Measurements from ENCODE around the gene ZNF280A.
"Not testable (repeated sequence)": the region's sequence is repeated elsewhere in the genome, so short reads cannot be mapped to it uniquely, and the experiment has no call there.

ZNF280A gene

DNA sequence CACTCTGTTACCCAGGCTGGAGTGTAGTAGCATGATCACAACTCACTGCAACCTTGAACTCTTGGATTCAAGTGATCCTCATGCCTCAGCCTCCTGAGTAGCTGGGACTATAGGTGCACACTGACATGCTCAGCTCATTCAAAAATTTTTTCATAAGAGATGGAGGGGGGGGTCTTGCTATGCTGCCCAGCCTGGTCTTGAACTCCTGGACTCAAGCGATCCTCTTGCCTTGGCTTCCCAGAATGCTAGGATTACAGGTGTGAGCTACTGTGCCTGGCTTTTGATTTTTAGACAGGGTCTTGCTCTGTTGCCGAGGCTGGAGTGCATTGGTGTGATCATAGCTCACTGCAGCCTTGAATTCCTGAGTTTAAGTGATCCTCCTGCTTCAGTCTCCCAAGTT is 25.0 kb upstream of the ZNF280A start:
- DNase-seq = no peak

DNA sequence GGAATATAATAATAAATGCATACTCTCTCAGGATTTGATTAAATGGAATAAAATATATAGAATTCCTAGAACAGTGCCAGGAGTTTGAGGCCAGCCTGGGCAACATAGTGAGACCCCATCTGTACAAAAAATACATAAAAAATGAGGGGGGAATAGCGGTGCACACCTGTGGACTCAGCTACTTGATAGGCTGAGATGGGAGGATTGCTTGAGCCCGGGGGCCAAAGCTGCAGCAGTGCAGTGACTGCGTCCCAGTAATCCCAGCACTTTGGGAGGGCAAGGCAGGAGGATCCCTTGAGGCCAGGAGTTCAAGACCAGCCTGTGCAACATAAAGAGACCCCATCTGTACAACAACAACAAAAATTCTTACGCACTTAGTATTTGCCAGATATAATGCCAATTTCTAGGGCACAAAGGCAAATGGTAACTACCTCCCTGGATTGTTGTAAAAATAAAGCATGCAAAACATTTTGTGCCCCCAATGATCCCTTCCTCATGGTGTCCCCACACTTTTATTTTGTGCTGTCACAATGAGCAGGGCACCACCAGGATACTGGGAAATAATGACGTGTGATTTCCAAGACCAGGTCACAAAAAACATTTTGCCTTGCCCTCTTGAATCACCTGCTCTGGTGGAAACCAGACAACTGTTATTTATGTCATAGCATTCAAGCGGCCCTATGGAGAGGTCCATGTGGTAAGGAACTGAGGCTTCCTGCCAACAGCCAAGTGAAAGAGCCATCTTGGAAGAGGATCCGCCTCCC is 18.3 kb upstream of the ZNF280A start:
- no peak for DNase-seq

DNA sequence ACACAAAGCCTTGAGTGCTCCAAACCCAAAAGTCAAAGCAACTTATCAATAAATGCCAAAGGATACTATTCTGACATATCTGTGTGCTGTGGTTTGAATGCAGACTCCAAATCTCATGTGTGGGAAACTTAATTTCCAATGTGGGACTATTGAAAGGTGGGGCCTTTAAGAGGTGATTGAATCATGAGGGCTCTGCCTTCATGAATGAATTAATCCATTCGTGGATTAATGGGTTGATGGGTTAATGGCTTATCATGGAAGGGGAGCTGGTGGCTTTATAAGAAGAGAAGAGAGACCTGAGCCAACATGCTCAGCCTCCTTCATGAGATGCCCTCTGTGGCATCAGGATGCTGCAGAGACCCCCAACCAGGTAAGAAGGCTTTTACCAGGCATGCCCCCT is 16.8 kb upstream of the ZNF280A start:
- DNase-seq = no peak

DNA sequence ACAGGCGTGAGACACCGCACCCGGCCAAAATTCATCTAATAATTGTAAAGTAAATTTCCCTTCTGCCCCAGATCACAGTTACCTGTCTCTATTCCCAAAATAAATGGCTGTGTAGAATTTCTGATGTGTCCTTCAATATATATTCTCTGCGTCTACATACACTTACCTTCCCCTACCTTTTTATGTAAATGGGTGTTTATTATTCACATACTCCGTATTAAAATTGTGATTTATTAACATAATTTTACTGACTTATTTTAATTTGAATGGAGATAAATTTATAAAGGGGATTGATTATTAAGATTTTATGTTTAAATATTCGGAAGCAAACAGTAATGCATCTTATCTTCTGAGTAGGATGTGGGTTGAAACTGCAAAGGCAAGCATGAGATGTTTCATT is 16.4 kb upstream of the ZNF280A start:
- no peak for DNase-seq

DNA sequence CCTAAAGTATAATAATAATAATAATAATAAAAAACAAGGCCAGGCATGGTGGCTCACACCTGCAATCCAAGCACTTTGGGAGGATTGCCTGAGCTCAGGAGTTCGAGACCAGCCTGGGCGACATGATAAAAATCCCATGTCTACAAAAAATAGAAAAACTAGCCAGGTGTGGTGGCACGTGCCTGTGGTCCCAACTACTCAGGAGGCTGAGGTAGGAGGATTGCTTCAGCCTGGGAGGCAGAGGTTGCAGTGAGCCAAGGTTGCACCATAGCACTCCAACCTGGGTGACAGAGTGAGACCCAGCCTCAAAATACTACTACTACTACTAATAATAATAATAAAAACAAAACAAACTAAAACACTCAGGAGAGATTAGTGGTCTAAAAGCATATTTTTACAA is 15.6 kb upstream of the ZNF280A start:
- no peak for DNase-seq

DNA sequence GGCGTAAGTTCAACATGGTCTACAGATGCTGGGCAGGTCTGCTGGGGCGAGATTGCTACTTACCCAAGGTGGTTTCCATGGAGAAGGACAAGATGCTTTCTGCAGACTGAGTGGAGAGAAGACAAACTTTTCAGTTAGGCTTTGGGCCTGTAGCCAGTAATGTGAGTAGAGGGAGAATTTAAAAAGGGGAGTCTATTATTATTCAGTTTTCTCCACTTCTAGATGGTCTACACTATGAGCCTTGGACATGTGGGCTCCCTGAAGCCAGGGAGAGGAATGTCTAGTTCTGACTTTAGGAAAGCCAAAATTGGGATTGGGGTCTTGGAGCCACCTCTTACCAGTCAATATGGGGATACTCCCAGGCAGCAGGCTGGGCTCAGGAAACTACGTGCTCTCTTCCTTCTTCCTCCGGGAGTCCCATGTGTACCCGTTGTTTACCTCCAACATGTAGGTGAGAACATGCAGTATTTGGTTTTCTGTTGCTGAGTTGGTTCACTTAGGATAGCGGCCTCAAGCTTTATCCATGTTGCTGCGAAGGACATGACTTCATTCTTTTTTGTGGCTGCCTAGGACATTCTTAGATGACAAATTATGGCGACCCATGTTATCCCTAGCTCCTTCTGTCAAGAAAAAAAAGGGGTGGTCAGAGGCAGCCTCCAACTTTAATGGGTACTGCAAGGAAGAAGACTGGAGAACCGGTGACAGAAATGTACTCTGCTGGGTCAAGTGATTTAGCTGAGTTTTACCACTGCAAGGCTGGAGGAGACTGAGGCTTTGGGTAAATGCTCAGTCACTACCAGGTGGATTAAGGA is 14.7 kb upstream of the ZNF280A start:
- no peak for DNase-seq

DNA sequence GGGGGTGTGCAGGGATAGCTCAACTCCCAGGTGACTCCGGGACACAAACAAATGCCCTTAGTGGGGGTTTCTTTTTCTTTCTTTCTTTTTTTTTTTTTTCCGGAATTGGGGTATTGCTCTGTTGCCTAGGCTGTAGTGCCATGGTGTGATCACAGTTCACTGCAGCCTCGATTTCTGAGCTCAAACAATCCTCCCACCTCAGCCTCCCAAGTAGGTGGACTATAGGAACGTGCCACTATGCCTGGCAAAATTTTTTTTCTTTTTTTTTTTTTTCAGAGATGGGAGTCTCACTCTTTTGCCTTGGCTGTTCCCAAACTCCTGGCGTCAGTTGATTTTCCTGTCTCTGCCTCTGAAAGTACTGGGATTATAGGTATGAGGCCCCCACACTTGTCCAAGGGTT is 13.8 kb upstream of the ZNF280A start:
- no peak for DNase-seq

DNA sequence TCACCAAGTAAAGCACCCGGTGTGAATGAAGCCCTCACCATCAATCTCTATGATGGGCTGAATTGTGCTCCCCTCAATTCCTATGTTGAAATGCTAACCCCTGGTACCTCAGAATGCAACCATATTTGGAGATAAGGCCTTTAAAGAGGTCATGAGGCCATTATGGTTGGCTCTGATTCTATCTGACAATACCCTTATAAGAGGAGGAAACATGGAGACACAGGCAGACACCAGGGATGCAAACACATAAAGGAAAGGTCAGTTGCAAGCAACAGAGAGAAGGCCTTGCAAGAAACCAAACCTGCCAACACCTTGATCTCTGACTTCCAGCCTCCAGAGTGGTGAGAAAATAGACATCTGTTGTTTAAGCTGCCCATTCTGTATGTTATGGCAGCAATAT is 13.3 kb upstream of the ZNF280A start:
- no peak for DNase-seq

DNA sequence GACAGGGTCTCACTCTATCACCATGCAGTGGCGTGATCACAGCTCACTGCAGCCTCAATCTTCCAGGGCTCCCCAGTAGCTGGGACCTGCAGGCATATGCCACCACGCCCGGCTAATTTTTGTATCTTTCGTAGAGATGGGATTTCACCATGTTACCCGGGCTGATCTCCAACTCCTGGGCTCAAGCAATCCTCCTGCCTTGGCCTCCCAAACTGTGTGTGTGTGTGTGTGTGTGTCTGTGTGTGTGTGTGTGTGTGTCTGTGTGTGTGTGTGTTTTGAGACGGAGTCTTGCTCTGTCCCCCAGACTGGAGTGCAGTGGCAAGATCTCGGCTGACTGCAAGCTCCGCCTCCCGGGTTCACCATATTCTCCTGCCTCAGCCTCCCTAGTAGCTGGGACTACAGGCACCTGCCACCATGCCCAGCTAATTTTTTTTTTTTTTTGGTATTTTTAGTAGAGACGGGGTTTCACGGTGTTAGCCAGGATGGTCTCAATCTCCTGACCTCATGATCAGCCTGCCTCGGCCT is 12.5 kb upstream of the ZNF280A start:
- not testable (repeated sequence) for DNase-seq

DNA sequence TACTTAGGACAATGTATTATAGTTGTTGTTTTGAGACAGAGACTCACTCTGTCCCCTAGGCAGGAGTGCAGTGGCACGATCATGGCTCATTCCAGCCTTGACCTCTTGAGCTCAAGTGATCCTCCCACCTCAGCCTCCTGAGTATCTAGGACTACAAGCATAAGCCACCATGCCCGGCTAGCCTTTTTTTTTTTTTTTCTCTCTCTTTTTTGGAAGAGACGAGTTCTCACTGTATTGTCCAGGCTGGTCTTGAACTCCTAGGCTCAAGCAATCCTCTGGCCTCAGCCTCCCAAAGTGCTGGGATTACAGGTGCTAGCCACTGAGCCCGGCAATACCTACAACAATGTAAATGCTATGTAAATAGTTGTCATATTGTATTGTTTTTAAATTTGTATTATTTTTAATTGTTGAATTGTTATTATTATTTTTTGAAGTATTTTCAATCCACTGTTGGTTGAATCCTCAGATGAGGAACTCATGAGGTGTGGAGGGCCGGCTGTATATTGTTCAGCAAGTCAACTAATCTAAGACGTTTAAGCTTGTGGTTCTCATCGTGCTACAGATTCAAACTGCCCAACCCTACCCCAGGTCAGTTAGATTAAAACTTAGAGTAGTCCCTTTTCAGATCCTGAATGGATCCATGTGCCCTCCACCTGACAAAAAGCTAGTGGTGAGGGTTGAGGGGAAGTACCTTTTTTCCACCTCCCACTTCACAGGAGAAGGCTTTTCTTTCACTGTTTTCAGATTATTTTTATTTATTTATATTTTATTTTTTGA is 11.9 kb upstream of the ZNF280A start:
- DNase-seq = no peak

DNA sequence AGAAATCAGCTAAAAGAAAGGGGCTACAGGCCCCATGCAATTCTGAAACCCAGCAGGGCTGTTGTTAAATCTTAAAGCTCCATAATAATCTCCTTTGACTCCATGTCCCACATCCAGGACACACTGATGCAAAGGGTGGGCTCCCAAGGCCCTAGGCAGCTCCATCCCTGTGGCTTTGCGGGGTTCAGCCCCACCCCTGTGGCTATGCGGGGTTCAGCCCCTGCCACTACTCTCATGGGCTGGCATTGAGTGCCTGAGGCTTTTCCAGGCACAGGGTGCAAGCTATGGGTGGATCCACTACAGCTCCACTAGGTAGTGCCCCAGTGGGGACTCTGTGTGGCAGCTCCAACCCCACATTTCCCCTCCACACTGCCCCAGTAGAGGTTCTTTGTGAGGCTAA is 8.7 kb upstream of the ZNF280A start:
- DNase-seq = no peak

DNA sequence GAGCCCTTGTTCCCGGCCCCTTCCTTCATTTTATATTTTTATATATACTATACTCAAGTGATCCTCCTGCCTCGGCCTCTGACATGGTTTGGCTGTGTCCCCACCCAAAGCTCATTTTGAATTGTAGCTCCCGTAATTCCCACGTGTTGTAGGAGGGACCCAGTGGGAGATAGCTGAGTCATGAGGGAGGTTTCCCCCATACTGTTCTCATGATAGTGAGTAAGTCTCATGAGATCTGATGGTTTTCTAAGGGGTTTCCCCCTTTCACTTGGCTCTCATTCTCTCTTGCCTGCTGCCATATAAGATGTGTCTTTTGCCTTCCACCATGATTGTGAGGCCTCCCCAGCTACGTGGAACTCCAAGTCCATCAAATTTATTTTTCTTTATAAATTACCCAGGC is 7.2 kb upstream of the ZNF280A start:
- peak; percentile 10 to 17 for DNase-seq

DNA sequence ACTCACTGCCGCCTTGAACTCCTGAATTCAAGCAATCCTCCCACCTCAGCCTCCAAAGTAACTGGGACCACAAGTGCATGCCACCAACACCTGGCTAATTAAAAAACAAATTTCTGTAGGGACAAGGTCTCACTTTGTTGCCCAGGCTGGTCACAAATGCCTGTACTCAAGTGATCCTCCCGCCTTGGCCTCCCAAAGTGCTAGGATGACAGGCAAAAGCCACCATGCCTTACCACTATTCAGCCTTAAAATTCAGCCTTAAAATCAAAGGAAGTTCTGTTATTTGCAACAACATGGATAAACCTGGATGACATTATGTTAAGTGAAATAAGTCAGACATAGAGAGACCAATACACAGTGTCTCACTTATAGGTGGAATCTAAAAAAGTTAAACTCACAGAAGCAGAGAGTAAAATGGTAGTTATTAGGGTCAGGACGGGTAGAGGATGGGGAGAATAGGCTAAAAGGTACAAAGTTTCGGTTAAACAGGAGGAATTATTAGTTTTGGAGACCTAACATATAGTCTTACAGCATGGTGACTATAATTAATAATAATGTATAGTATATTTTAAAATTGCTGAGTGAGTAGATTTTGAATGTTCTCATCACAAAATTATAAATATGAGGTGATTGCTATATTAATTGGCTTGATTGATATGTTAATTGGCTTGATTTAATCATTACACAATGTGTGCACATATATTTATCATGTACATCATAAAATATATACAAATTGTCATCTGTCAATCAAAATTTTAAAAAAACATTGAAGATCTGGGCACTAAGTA is 6.2 kb upstream of the ZNF280A start:
- DNase-seq = no peak

DNA sequence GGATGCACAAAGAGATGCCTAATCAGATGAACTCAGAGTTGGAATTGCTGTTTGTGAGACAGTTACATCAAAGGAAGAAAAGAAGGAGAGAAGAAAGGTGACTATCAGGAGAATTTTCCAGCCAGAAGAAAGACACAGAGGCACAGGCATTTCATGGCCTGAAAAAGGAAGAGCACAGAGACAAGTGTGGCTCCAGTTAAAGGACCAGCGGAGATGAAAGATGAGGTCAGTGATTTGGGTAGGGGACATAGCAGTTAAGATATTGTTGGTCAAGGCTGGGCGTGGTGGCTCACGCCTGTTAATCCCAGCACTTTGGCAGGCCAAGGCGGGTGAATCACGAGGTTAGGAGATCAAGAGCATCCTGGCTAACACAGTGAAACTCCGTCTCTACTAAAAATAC is 3.4 kb upstream of the ZNF280A start:
- DNase-seq = no peak

DNA sequence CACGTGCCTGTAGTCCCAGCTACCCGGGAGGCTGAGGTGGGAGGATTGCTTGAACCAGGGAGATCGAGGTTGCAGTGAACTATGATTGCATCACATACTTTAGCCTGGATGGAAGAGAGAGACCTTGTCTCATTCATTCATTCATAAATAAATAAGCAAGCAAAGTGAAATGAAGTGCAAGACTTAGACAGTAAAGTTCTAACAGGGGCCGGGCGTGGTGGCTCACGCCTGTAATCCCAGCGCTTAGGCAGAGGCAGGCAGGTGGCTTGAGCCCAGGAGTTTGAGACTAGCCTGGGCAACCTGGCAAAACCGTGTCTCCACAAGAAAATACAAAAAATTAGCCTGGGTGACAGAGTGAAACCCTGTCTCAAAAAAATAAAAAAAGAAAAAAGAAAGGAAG is 1.6 kb upstream of the ZNF280A start:
- no peak for DNase-seq

DNA sequence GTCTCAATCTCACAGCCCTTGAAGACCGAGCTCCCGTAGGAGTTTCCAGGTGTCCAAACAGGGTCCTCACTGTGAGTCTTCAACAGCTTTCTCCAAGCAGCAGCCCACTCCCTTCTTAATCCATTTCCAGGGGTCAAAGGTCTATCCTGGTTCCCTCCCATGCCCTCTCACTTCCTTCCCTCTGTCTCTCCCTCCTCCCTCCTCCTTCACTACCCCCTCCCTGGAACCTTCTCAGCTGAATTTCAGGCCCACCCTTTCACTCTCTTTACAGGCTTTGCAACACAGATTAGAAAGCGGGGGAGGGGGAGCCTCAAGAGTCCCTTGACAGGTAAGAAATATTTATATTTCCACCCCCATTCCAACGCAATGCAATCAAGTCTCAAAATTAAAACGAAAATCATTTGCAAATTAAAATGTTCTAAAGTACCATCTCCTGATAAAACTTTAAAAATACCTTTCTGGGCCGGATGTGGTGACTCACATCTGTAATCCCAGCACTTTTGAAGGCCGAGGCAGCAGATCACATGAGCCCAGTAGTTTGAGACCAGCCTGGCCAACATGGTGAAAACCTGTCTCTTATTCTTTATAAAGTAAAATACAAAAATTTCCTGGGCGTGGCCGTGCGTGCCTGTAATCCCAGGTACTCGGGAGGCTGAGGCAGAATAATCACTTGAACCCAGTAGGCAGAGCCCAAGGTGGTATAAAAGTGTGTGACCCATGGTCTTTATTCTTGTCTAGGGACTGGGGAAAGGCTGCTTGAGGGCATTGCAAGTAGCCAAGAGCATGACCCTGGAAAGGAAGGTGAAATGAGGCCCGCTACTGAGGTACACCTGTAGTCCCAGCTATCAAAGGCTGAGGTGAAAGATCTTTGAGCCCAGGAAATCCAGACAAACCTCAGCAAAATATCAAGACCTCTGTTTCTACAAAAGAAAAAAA is 865 bp upstream of the ZNF280A start:
- DNase-seq = no peak

DNA sequence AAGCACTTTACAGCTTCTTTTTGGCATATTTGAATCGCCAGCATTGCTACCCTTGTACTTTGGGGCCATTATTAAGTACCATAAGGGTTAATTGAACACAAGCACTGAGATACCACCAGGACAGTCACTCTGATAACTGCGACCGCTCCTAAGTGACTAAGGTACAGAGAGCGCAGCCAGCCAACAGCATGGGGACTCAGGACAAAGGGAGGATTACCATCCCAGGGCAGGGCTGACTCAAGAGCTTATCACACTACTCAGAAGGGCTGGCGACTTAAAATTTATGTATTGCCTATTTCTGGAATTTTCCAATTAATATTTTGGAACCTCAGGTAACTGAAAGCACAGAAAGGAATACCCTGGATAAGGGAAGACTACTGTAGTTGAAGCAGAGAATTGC is 479 bp downstream of the ZNF280A start:
- DNase-seq = no peak

DNA sequence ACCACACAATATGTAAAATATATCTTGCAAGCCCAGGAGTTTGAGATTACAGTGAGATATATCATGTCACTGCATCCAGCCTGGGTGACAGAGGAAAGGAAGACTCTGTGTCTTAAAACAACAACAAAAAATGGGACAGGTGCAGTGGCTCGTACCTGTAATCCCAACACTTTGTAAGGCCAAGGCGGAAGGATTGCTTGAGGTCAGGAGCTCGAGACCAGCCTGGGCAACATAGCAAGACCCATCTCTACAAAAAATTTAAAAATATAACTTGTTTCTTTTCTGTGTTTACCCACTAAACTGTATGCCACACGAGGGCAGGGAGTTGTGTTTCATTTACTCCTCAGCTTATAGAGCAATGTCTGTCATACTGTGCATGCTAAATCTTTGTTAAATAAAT is 3.1 kb downstream of the ZNF280A start:
- DNase-seq = no peak

DNA sequence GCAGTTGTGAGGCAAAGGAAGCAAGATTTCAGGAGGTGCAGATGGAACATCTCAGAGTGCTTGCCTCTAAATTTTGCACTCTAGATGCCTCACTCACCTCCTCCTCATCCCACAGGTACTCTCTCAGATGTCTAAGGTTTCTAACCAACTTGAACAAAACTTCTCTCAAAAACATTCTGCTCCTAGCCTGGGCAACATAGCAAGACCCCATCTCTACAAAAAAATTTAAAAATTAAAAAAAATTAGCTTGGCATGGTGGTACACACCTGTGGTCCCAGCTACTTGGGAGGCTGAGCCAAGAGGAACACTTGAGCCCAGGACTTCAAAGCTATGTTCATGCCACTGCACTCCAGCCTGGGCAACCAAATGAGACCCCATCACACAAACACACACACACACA is 4.2 kb downstream of the ZNF280A start:
- DNase-seq = no peak

DNA sequence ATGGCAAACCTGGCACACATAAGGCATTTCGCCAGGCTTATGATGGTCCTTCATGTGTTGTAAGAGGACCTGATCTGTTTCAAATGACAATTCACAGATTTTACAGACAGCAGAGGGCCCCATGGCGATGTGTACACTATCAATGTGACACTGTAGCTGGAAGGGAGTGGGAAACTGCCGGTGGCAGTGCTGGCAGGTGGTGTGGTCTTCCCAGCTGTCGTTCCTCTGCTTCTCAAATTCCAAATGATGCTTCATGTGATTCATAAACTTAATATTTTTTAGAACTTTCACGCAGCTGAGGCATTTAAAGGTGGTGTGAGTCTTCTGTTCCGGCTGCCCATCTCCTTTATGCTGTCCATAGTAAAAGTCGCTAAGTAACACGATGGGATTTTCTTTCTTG is 5.6 kb downstream of the ZNF280A start:
- not testable (repeated sequence) for DNase-seq

DNA sequence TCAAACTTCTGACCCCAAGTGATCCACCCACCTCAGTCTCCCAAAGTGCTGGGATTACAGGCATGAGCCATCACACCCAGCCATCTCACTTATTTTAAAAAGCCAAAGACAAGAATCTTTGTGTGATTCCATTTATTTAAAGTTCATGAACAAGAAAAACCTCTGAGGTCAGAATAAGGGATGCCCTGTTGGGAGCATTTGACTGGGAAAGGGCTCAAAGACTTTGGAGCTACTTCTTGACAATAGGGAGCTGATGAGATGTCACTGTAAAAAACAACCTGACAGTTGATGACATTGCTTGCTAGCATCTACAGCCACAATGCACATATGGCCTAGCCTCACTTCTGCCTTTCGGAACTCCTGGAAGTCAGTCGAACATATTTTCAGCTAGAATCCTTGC is 6.5 kb downstream of the ZNF280A start:
- no peak for DNase-seq

All from inflammatory macrophage (primary cell).